Endothelial cell of umbilical vein (primary cell): ENCODE results near the gene LKAAEAR1.

Source experiments
- POLR2A ChIP-seq: IDR thresholded peaks from 2 replicates; pipeline ENCODE4 v1.6.1; 2012; ENCODE audit warnings: low read depth, mild to moderate bottlenecking, control low read depth, low read length
- TF ChIP-seq, protein P1 (sequence below), 2 donors: IDR thresholded peaks; 1 replicate in 1 of 2; 2 replicates in 1 of 2; pipeline ENCODE4 v1.5.1; 2011; ENCODE audit warnings: low read length in 2 of 2, mild to moderate bottlenecking in 2 of 2, moderate library complexity in 2 of 2, control low read depth in 1 of 2, inconsistent platforms in 1 of 2, low read depth in 1 of 2; ENCODE audit not compliant: insufficient read depth in 1 of 2; ENCODE audit errors: extremely low read depth in 1 of 2

DNA sequence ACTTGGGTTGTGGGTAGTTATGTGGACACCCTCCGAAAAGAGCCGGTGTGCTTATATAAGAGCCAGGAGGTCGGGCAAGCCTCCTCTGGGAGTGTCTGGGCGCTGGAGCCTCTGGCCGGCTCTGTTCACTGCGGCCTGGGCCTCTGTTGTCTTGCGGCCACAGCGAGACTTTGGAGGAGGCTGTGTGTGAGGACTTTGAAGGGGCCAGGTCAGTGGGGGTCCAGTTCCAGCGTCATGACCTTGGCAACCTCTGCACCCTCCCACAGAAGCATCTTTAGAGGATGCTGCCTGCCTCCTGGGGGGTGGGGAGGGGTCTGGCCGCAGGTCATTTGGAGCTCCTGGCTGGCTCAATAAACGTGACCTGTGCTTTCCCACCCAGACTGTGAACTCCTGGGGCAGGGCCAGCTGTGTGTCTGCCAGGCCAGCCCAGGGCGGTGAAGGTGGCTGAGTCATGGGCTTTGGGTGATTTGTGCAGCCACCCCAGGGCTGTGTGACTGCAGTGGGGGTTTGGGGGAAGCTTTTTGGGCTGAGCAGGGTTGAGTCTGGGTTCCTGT, 20.0 kb downstream of the LKAAEAR1 start:
- TF ChIP-seq POLR2A = no peak
- TF ChIP-seq, protein P1, sequence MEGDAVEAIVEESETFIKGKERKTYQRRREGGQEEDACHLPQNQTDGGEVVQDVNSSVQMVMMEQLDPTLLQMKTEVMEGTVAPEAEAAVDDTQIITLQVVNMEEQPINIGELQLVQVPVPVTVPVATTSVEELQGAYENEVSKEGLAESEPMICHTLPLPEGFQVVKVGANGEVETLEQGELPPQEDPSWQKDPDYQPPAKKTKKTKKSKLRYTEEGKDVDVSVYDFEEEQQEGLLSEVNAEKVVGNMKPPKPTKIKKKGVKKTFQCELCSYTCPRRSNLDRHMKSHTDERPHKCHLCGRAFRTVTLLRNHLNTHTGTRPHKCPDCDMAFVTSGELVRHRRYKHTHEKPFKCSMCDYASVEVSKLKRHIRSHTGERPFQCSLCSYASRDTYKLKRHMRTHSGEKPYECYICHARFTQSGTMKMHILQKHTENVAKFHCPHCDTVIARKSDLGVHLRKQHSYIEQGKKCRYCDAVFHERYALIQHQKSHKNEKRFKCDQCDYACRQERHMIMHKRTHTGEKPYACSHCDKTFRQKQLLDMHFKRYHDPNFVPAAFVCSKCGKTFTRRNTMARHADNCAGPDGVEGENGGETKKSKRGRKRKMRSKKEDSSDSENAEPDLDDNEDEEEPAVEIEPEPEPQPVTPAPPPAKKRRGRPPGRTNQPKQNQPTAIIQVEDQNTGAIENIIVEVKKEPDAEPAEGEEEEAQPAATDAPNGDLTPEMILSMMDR (IDR thresholded peaks at IDR 0.05; ENCODE audit: extremely low read depth in 1 of 2, insufficient read depth in 1 of 2, low read depth in 1 of 2, low read length in 2 of 2) = no peak
